ENCODE measurements around the gene FZD1. TPM values are rescaled to one million over a fixed set of nuclear protein-coding genes. Genes with fewer than 3 reads are reported as not detected.
"Not testable (repeated sequence)": the region's sequence is repeated elsewhere in the genome, so short reads cannot be mapped to it uniquely, and the experiment has no call there.

Gene FZD1
- total RNA-seq, 1 donor from 2014 or later = 11.5 TPM

GRCh38 chr7:91293840-91294239, 29.6 kb downstream of the FZD1 start:
- Histone ChIP-seq H3K9ac (ENCODE audit: low read depth in 1 of 3, low read length in 3 of 3) (no peak overlapping the region), H3K4me1 (ENCODE audit: control insufficient read depth in 3 of 3, insufficient read depth in 3 of 3, low read length in 3 of 3) (no peaks in the 10 kb centered on the region), H3K9me3 (ENCODE audit: control insufficient read depth in 3 of 3, low read length in 3 of 3) (no peaks in the 10 kb centered on the region), H3K4me3 (ENCODE audit: low read length in 3 of 3) (no peak overlapping the region), H3K36me3 (ENCODE audit: control insufficient read depth in 3 of 3, insufficient read depth in 3 of 3, low read length in 3 of 3) (no peaks in the 10 kb centered on the region), H3K27me3 (ENCODE audit: control insufficient read depth in 3 of 3, insufficient read depth in 3 of 3, low read length in 3 of 3) (no peaks in the 10 kb centered on the region), H3K27ac (ENCODE audit: low read depth, low read length) (no peak overlapping the region)

- Histone ChIP-seq H3K9me3 (ENCODE audit: control insufficient read depth in 3 of 3, low read length in 3 of 3) (no peaks in the 10 kb centered on the region), H3K36me3 (ENCODE audit: control insufficient read depth in 3 of 3, insufficient read depth in 3 of 3, low read length in 3 of 3) (no peaks in the 10 kb centered on the region)
These were observed 30.5 kb downstream of the FZD1 start for GRCh38 chr7:91294639-91295220.

GRCh38 chr7:91295576-91295975, 31.3 kb downstream of the FZD1 start:
- no peak overlapping the region for H3K27ac ChIP-seq (ENCODE audit: low read depth, low read length)
- H3K27me3 ChIP-seq (ENCODE audit: control insufficient read depth in 3 of 3, insufficient read depth in 3 of 3, low read length in 3 of 3) = no peaks in the 10 kb centered on the region
- no peaks in the 10 kb centered on the region for H3K4me1 ChIP-seq (ENCODE audit: control insufficient read depth in 3 of 3, insufficient read depth in 3 of 3, low read length in 3 of 3)

More at GRCh38 chr7:91294639-91295220, 30.5 kb downstream of the FZD1 start:
- H3K27me3 ChIP-seq (ENCODE audit: control insufficient read depth in 3 of 3, insufficient read depth in 3 of 3, low read length in 3 of 3) = no peaks in the 10 kb centered on the region
- H3K9ac ChIP-seq (ENCODE audit: low read depth in 1 of 3, low read length in 3 of 3) = no peak overlapping the region
- no peaks in the 10 kb centered on the region for H3K4me1 ChIP-seq (ENCODE audit: control insufficient read depth in 3 of 3, insufficient read depth in 3 of 3, low read length in 3 of 3)
- H3K4me3 ChIP-seq (ENCODE audit: low read length in 3 of 3) = no peak overlapping the region
- no peak overlapping the region for H3K27ac ChIP-seq (ENCODE audit: low read depth, low read length)

GRCh38 chr7:91297939-91298338, 33.7 kb downstream of the FZD1 start:
- H3K9ac ChIP-seq (ENCODE audit: low read depth in 1 of 3, low read length in 3 of 3) = no peak overlapping the region
- no peaks in the 10 kb centered on the region for H3K36me3 ChIP-seq (ENCODE audit: control insufficient read depth in 3 of 3, insufficient read depth in 3 of 3, low read length in 3 of 3)
- H3K27ac ChIP-seq (ENCODE audit: low read depth, low read length) = no peak overlapping the region
- no peaks in the 10 kb centered on the region for H3K4me1 ChIP-seq (ENCODE audit: control insufficient read depth in 3 of 3, insufficient read depth in 3 of 3, low read length in 3 of 3)
- H3K4me3 ChIP-seq (ENCODE audit: low read length in 3 of 3) = no peak overlapping the region
- H3K27me3 ChIP-seq (ENCODE audit: control insufficient read depth in 3 of 3, insufficient read depth in 3 of 3, low read length in 3 of 3) = no peaks in the 10 kb centered on the region
- H3K9me3 ChIP-seq (ENCODE audit: control insufficient read depth in 3 of 3, low read length in 3 of 3) = no peaks in the 10 kb centered on the region

More at GRCh38 chr7:91295576-91295975, 31.3 kb downstream of the FZD1 start:
- Histone ChIP-seq H3K9me3 (ENCODE audit: control insufficient read depth in 3 of 3, low read length in 3 of 3) (no peaks in the 10 kb centered on the region), H3K9ac (ENCODE audit: low read depth in 1 of 3, low read length in 3 of 3) (no peak overlapping the region), H3K4me3 (ENCODE audit: low read length in 3 of 3) (no peak overlapping the region), H3K36me3 (ENCODE audit: control insufficient read depth in 3 of 3, insufficient read depth in 3 of 3, low read length in 3 of 3) (no peaks in the 10 kb centered on the region)

- Histone ChIP-seq H3K27ac (ENCODE audit: low read depth, low read length) (no peak overlapping the region), H3K9ac (ENCODE audit: low read depth in 1 of 3, low read length in 3 of 3) (no peak overlapping the region)
These were observed 35.9 kb downstream of the FZD1 start for GRCh38 chr7:91299952-91300775.

GRCh38 chr7:91302794-91303193, 38.6 kb downstream of the FZD1 start:
- Histone ChIP-seq H3K9ac (ENCODE audit: low read depth in 1 of 3, low read length in 3 of 3) (no peak overlapping the region), H3K4me1 (ENCODE audit: control insufficient read depth in 3 of 3, insufficient read depth in 3 of 3, low read length in 3 of 3) (no peaks in the 10 kb centered on the region), H3K27ac (ENCODE audit: low read depth, low read length) (no peak overlapping the region)

More at GRCh38 chr7:91299952-91300775, 35.9 kb downstream of the FZD1 start:
- no peak overlapping the region for H3K4me3 ChIP-seq (ENCODE audit: low read length in 3 of 3)
- no peaks in the 10 kb centered on the region for H3K4me1 ChIP-seq (ENCODE audit: control insufficient read depth in 3 of 3, insufficient read depth in 3 of 3, low read length in 3 of 3)
- H3K9me3 ChIP-seq (ENCODE audit: control insufficient read depth in 3 of 3, low read length in 3 of 3) = no peaks in the 10 kb centered on the region
- H3K36me3 ChIP-seq (ENCODE audit: control insufficient read depth in 3 of 3, insufficient read depth in 3 of 3, low read length in 3 of 3) = no peaks in the 10 kb centered on the region
- H3K27me3 ChIP-seq (ENCODE audit: control insufficient read depth in 3 of 3, insufficient read depth in 3 of 3, low read length in 3 of 3) = no peaks in the 10 kb centered on the region

GRCh38 chr7:91306266-91306665, 42.0 kb downstream of the FZD1 start:
- H3K36me3 ChIP-seq (ENCODE audit: control insufficient read depth in 3 of 3, insufficient read depth in 3 of 3, low read length in 3 of 3) = no peaks in the 10 kb centered on the region
- no peaks in the 10 kb centered on the region for H3K9me3 ChIP-seq (ENCODE audit: control insufficient read depth in 3 of 3, low read length in 3 of 3)
- H3K27ac ChIP-seq (ENCODE audit: low read depth, low read length) = no peak overlapping the region
- H3K27me3 ChIP-seq (ENCODE audit: control insufficient read depth in 3 of 3, insufficient read depth in 3 of 3, low read length in 3 of 3) = no peaks in the 10 kb centered on the region
- no peak overlapping the region for H3K9ac ChIP-seq (ENCODE audit: low read depth in 1 of 3, low read length in 3 of 3)
- no peaks in the 10 kb centered on the region for H3K4me1 ChIP-seq (ENCODE audit: control insufficient read depth in 3 of 3, insufficient read depth in 3 of 3, low read length in 3 of 3)
- no peak overlapping the region for H3K4me3 ChIP-seq (ENCODE audit: low read length in 3 of 3)

More at GRCh38 chr7:91302794-91303193, 38.6 kb downstream of the FZD1 start:
- Histone ChIP-seq H3K27me3 (ENCODE audit: control insufficient read depth in 3 of 3, insufficient read depth in 3 of 3, low read length in 3 of 3) (no peaks in the 10 kb centered on the region), H3K9me3 (ENCODE audit: control insufficient read depth in 3 of 3, low read length in 3 of 3) (no peaks in the 10 kb centered on the region), H3K36me3 (ENCODE audit: control insufficient read depth in 3 of 3, insufficient read depth in 3 of 3, low read length in 3 of 3) (no peaks in the 10 kb centered on the region), H3K4me3 (ENCODE audit: low read length in 3 of 3) (no peak overlapping the region)

- H3K27me3 ChIP-seq (ENCODE audit: control insufficient read depth in 3 of 3, insufficient read depth in 3 of 3, low read length in 3 of 3) = no peaks in the 10 kb centered on the region
- H3K9me3 ChIP-seq (ENCODE audit: control insufficient read depth in 3 of 3, low read length in 3 of 3) = no peaks in the 10 kb centered on the region
- no peaks in the 10 kb centered on the region for H3K36me3 ChIP-seq (ENCODE audit: control insufficient read depth in 3 of 3, insufficient read depth in 3 of 3, low read length in 3 of 3)
- no peaks in the 10 kb centered on the region for H3K4me1 ChIP-seq (ENCODE audit: control insufficient read depth in 3 of 3, insufficient read depth in 3 of 3, low read length in 3 of 3)
- no peak overlapping the region for H3K4me3 ChIP-seq (ENCODE audit: low read length in 3 of 3)
- H3K9ac ChIP-seq (ENCODE audit: low read depth in 1 of 3, low read length in 3 of 3) = no peak overlapping the region
- H3K27ac ChIP-seq (ENCODE audit: low read depth, low read length) = no peak overlapping the region
These were observed 43.2 kb downstream of the FZD1 start for GRCh38 chr7:91307467-91307866.

GRCh38 chr7:91308191-91308590, 44.0 kb downstream of the FZD1 start:
- not testable (repeated sequence) for H3K9me3 ChIP-seq (ENCODE audit: control insufficient read depth in 3 of 3, low read length in 3 of 3); H3K36me3 ChIP-seq (ENCODE audit: control insufficient read depth in 3 of 3, insufficient read depth in 3 of 3, low read length in 3 of 3); H3K9ac ChIP-seq (ENCODE audit: low read depth in 1 of 3, low read length in 3 of 3); H3K27ac ChIP-seq (ENCODE audit: low read depth, low read length); H3K27me3 ChIP-seq (ENCODE audit: control insufficient read depth in 3 of 3, insufficient read depth in 3 of 3, low read length in 3 of 3); H3K4me3 ChIP-seq (ENCODE audit: low read length in 3 of 3); H3K4me1 ChIP-seq (ENCODE audit: control insufficient read depth in 3 of 3, insufficient read depth in 3 of 3, low read length in 3 of 3)

- H3K27ac ChIP-seq (ENCODE audit: low read depth, low read length) = no peak overlapping the region
These were observed 46.7 kb downstream of the FZD1 start for GRCh38 chr7:91310830-91311460.

More at GRCh38 chr7:91310830-91311460, 46.7 kb downstream of the FZD1 start:
- no peaks in the 10 kb centered on the region for H3K36me3 ChIP-seq (ENCODE audit: control insufficient read depth in 3 of 3, insufficient read depth in 3 of 3, low read length in 3 of 3)
- H3K27me3 ChIP-seq (ENCODE audit: control insufficient read depth in 3 of 3, insufficient read depth in 3 of 3, low read length in 3 of 3) = no peaks in the 10 kb centered on the region
- H3K9me3 ChIP-seq (ENCODE audit: control insufficient read depth in 3 of 3, low read length in 3 of 3) = no peaks in the 10 kb centered on the region
- no peak overlapping the region for H3K9ac ChIP-seq (ENCODE audit: low read depth in 1 of 3, low read length in 3 of 3)
- H3K4me1 ChIP-seq (ENCODE audit: control insufficient read depth in 3 of 3, insufficient read depth in 3 of 3, low read length in 3 of 3) = no peaks in the 10 kb centered on the region
- no peak overlapping the region for H3K4me3 ChIP-seq (ENCODE audit: low read length in 3 of 3)

All from skeletal muscle tissue (tissue), 4 donors.